Neuron (in vitro differentiated cells): ENCODE results near the gene C11orf54.
A peak's percentile ranks its signal among the peaks of the same experiment; 100 is the strongest.

Experiments used
- H2AFZ ChIP-seq: one replicate; pipeline ENCODE4 v1.6.1; 2013; ENCODE audit warnings: low read depth, mild to moderate bottlenecking, inconsistent platforms, low read length, moderate library complexity
- H3K27me3 ChIP-seq: one replicate; pipeline ENCODE4 v1.6.1; 2013; ENCODE audit warnings: low read length; ENCODE audit not compliant: insufficient read depth
- H3K36me3 ChIP-seq: one replicate; pipeline ENCODE4 v1.6.1; 2013; ENCODE audit warnings: low read length; ENCODE audit not compliant: insufficient read depth
- H3K4me1 ChIP-seq: one replicate; pipeline ENCODE4 v1.6.1; 2013; ENCODE audit warnings: low read length; ENCODE audit not compliant: insufficient read depth
- H3K4me3 ChIP-seq: 2 replicates; pipeline ENCODE4 v1.5.1; 2013; ENCODE audit warnings: mild to moderate bottlenecking, low read length, moderate library complexity
- H3K9me3 ChIP-seq: one replicate; pipeline ENCODE4 v1.6.1; 2013; ENCODE audit warnings: low read length

Gene C11orf54

DNA sequence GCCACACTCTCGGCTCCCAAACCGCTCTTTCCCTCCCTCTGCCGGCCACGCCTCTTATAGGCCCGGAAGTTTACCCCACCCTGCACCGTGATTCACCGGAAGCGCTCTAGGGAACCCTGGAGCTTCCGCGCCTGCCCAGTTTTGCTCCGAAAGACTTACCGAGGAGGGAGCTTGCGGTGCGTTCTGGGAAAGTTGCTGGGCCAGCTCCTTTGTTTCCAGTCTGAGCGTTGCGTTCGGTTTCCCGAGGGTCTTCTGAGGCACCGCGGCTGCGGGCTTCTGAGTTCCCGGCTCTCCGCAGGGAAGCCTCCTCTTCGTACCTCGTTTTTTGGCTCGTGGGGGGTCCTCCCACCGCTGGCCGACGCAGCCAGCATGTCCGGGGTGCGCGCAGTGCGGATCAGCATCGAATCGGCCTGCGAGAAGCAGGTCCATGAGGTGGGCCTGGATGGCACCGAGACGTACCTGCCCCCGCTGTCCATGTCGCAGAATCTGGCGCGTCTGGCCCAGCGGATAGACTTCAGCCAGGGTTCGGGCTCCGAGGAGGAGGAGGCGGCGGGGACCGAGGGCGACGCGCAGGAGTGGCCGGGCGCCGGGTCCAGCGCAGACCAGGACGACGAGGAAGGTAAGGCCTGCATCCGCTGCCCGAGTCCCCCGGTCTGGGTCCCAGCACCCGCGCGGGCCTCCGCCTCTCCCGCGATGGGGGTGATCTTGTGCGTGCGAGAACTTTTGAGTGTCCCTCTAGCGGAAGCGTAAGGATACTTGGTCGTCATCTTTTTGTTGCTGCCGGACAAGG lies 42.9 kb downstream of the C11orf54 start, which contains the start of gene MED17:
Gene MED17, plus strand, starts transcription at position 138 of the 790 bp plus-strand sequence. Its CDS starts 232 bp downstream, at position 370.
- peak within 1 kb of the TSS; percentile 35 for H2AFZ ChIP-seq
- H3K27me3 ChIP-seq, result no peaks in the 10 kb centered on the region
- no peaks in the 10 kb centered on the region for H3K9me3 ChIP-seq
- H3K36me3 ChIP-seq, result peaks cover 26% of the 10 kb centered on the region
- H3K4me3 ChIP-seq, result peak within 1 kb of the TSS; percentile 94
- peaks cover 17% of the 10 kb centered on the region for H3K4me1 ChIP-seq

- Histone ChIP-seq H3K9me3 (no peaks in the 10 kb centered on the region), H2AFZ (peak overlapping the region; percentile 35), H3K27me3 (no peaks in the 10 kb centered on the region), H3K4me3 (peak overlapping the region; percentile 94), H3K36me3 (peaks cover 32% of the 10 kb centered on the region), H3K4me1 (peaks cover 17% of the 10 kb centered on the region)
Observed at GRCh38 chr11:93784935-93785360, 43.5 kb downstream of the C11orf54 start.

- no peaks in the 10 kb centered on the region for H3K9me3 ChIP-seq
- H3K27me3 ChIP-seq, result no peaks in the 10 kb centered on the region
- no peak overlapping the region for H2AFZ ChIP-seq
- H3K36me3 ChIP-seq, result peaks cover 93% of the 10 kb centered on the region
- H3K4me1 ChIP-seq, result peaks cover 7% of the 10 kb centered on the region
- no peak overlapping the region for H3K4me3 ChIP-seq
Observed at GRCh38 chr11:93791493-93791892, 50.0 kb downstream of the C11orf54 start.

- no peaks in the 10 kb centered on the region for H3K27me3 ChIP-seq
- H2AFZ ChIP-seq, result no peak overlapping the region
- no peaks in the 10 kb centered on the region for H3K4me1 ChIP-seq
- peaks cover 2% of the 10 kb centered on the region for H3K9me3 ChIP-seq
- H3K4me3 ChIP-seq, result no peak overlapping the region
- peaks cover 91% of the 10 kb centered on the region for H3K36me3 ChIP-seq
Observed at GRCh38 chr11:93796441-93797231, 55.2 kb downstream of the C11orf54 start.

GRCh38 chr11:93801366-93801765 lies 59.9 kb downstream of the C11orf54 start:
- Histone ChIP-seq H3K36me3 (peaks cover 86% of the 10 kb centered on the region), H3K4me1 (no peaks in the 10 kb centered on the region), H2AFZ (no peak overlapping the region), H3K9me3 (peaks cover 2% of the 10 kb centered on the region), H3K27me3 (no peaks in the 10 kb centered on the region), H3K4me3 (no peak overlapping the region)

GRCh38 chr11:93804879-93805278 lies 63.4 kb downstream of the C11orf54 start:
- Histone ChIP-seq H3K4me3 (no peak overlapping the region), H3K4me1 (no peaks in the 10 kb centered on the region), H2AFZ (no peak overlapping the region), H3K36me3 (peaks cover 84% of the 10 kb centered on the region), H3K27me3 (no peaks in the 10 kb centered on the region), H3K9me3 (no peaks in the 10 kb centered on the region)

DNA sequence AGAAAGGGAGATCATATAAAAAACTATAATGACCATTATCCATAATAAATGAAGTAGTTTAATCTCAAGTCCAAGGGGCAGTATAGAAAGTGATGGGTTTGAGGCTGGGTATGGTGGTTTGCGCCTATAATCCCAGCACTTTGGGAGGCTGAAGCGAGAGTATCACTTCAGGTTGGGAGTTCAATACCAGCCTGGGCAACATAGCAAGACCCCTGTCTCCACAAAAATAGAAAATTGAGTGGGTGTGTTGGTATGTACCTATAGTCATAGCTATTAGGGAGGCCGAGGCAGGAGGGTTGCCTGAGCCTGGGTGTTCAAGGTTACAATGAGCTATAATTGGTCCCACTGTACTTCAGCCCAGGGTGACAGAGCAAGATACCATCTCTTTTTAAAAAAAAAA lies 66.5 kb downstream of the C11orf54 start:
- Histone ChIP-seq H3K36me3 (peaks cover 87% of the 10 kb centered on the region), H2AFZ (no peak overlapping the region), H3K4me3 (no peak overlapping the region), H3K9me3 (no peaks in the 10 kb centered on the region), H3K27me3 (no peaks in the 10 kb centered on the region), H3K4me1 (no peaks in the 10 kb centered on the region)

- Histone ChIP-seq H3K9me3 (no peaks in the 10 kb centered on the region), H2AFZ (no peak overlapping the region), H3K4me3 (no peak overlapping the region), H3K36me3 (peaks cover 62% of the 10 kb centered on the region), H3K27me3 (no peaks in the 10 kb centered on the region), H3K4me1 (no peaks in the 10 kb centered on the region)
Observed at GRCh38 chr11:93813974-93814373, 72.5 kb downstream of the C11orf54 start.
